ENCODE data around the gene HOATZ. TPM values are rescaled to one million over a fixed set of nuclear protein-coding genes. Genes with fewer than 3 reads are reported as not detected.

The HOATZ gene
- total RNA-seq, 1 experiment from 2014 or later = not detected

- ChIA-PET POLR2A (ENCODE audit: unreplicated experiment) (no interaction called here), CTCF (interaction anchor here (0.6 kb wide), 1 partner anchor 55 kb away, joined by 7 read pairs; no protein-coding TSS in a partner anchor)
- no TSS peak for BruUV-seq (replicated peaks)
- Histone ChIP-seq H4K20me1 (ENCODE audit: low read length) (no peaks in the 10 kb centered on the region), H3K9me2 (replicated peaks; ENCODE audit: low read length) (no peaks in the 10 kb centered on the region), H3K4me2 (ENCODE audit: low read length) (no peak overlapping the region), H3K27ac (ENCODE audit: low read length) (no peak overlapping the region), H3K36me3 (ENCODE audit: low read depth, low read length) (no peaks in the 10 kb centered on the region), H3K27me3 (ENCODE audit: low read length) (no peaks in the 10 kb centered on the region), H2AFZ (ENCODE audit: low read length) (no peak overlapping the region), H3K79me2 (ENCODE audit: low read length) (no peaks in the 10 kb centered on the region), H3K4me1 (ENCODE audit: insufficient read depth, low read length) (peaks cover 3% of the 10 kb centered on the region), H3F3A (ENCODE audit: low read length, unreplicated experiment) (no peaks in the 10 kb centered on the region), H3K4me3 (ENCODE audit: low read length) (no peak overlapping the region), H3K9ac (ENCODE audit: low read length) (no peak overlapping the region), H3K9me3 (ENCODE audit: low read length) (no peaks in the 10 kb centered on the region)
- no peak for ATAC-seq
- intact Hi-C loops (cut with micrococcal nuclease) = no loop called here
- no peak for DNase-seq
- TF ChIP-seq EZH2phosphoT487 (IDR thresholded peaks at IDR 0.05; ENCODE audit: borderline replicate concordance, low read length) (no peak), EZH2 (IDR thresholded peaks at IDR 0.05; ENCODE audit: low read length, unreplicated experiment) (no peak), CTCF (conservative IDR thresholded peaks at IDR 0.05; ENCODE audit: low read depth, low read length) (no peak)
Observed at GRCh38 chr11:111548525-111548924, 33.9 kb downstream of the HOATZ start.

GRCh38 chr11:111549196-111549868, 34.8 kb downstream of the HOATZ start:
- H3K27ac ChIP-seq (ENCODE audit: low read length) = no peak overlapping the region
- TF ChIP-seq EZH2phosphoT487 (IDR thresholded peaks at IDR 0.05; ENCODE audit: borderline replicate concordance, low read length) = no peak
- TF ChIP-seq CTCF (conservative IDR thresholded peaks at IDR 0.05; ENCODE audit: low read depth, low read length) = no peak
- TF ChIP-seq EZH2 (IDR thresholded peaks at IDR 0.05; ENCODE audit: low read length, unreplicated experiment) = no peak
- intact Hi-C loops (cut with micrococcal nuclease) = no loop called here
- H3F3A ChIP-seq (ENCODE audit: low read length, unreplicated experiment) = peaks cover 6% of the 10 kb centered on the region
- H3K9ac ChIP-seq (ENCODE audit: low read length) = no peak overlapping the region
- no peaks in the 10 kb centered on the region for H3K36me3 ChIP-seq (ENCODE audit: low read depth, low read length)
- H4K20me1 ChIP-seq (ENCODE audit: low read length) = no peaks in the 10 kb centered on the region
- POLR2A ChIA-PET (ENCODE audit: unreplicated experiment) = no interaction called here
- H3K27me3 ChIP-seq (ENCODE audit: low read length) = no peaks in the 10 kb centered on the region
- no peaks in the 10 kb centered on the region for H3K9me3 ChIP-seq (ENCODE audit: low read length)
- H2AFZ ChIP-seq (ENCODE audit: low read length) = no peak overlapping the region
- ATAC-seq = no peak
- CTCF ChIA-PET = no interaction called here
- peaks cover 11% of the 10 kb centered on the region for H3K4me1 ChIP-seq (ENCODE audit: insufficient read depth, low read length)
- H3K9me2 ChIP-seq (replicated peaks; ENCODE audit: low read length) = no peaks in the 10 kb centered on the region
- no peak overlapping the region for H3K4me3 ChIP-seq (ENCODE audit: low read length)
- DNase-seq = no peak
- H3K79me2 ChIP-seq (ENCODE audit: low read length) = no peaks in the 10 kb centered on the region
- no peak overlapping the region for H3K4me2 ChIP-seq (ENCODE audit: low read length)
- no TSS peak for BruUV-seq (replicated peaks)

- no TSS peak for BruUV-seq (replicated peaks)
- intact Hi-C loops (cut with micrococcal nuclease) = no loop called here
Observed at GRCh38 chr11:111549869-111550203, 35.3 kb downstream of the HOATZ start.

More at GRCh38 chr11:111549869-111550203, 35.3 kb downstream of the HOATZ start:
- no peaks in the 10 kb centered on the region for H3K27me3 ChIP-seq (ENCODE audit: low read length)
- peaks cover 6% of the 10 kb centered on the region for H3F3A ChIP-seq (ENCODE audit: low read length, unreplicated experiment)
- no peak overlapping the region for H3K9ac ChIP-seq (ENCODE audit: low read length)
- no peaks in the 10 kb centered on the region for H4K20me1 ChIP-seq (ENCODE audit: low read length)
- no peak overlapping the region for H3K4me2 ChIP-seq (ENCODE audit: low read length)
- DNase-seq (no peak), ATAC-seq (no peak)
- H2AFZ ChIP-seq (ENCODE audit: low read length) = no peak overlapping the region
- no peaks in the 10 kb centered on the region for H3K9me3 ChIP-seq (ENCODE audit: low read length)
- ChIA-PET CTCF (no interaction called here), POLR2A (ENCODE audit: unreplicated experiment) (no interaction called here)
- no peaks in the 10 kb centered on the region for H3K9me2 ChIP-seq (replicated peaks; ENCODE audit: low read length)
- no peak overlapping the region for H3K27ac ChIP-seq (ENCODE audit: low read length)
- H3K79me2 ChIP-seq (ENCODE audit: low read length) = no peaks in the 10 kb centered on the region
- H3K4me1 ChIP-seq (ENCODE audit: insufficient read depth, low read length) = peaks cover 16% of the 10 kb centered on the region
- no peak overlapping the region for H3K4me3 ChIP-seq (ENCODE audit: low read length)
- TF ChIP-seq EZH2 (IDR thresholded peaks at IDR 0.05; ENCODE audit: low read length, unreplicated experiment) (no peak), CTCF (conservative IDR thresholded peaks at IDR 0.05; ENCODE audit: low read depth, low read length) (no peak), EZH2phosphoT487 (IDR thresholded peaks at IDR 0.05; ENCODE audit: borderline replicate concordance, low read length) (no peak)
- no peaks in the 10 kb centered on the region for H3K36me3 ChIP-seq (ENCODE audit: low read depth, low read length)

Measured in PC-3 (cell line).